GM18502 (cell line): ENCODE measurements around the gene DIP2C.
"Not testable (repeated sequence)": the region's sequence is repeated elsewhere in the genome, so short reads cannot be mapped to it uniquely, and the experiment has no call there.

Source experiments
- ATAC-seq: cut with Tn5 transposase; IDR thresholded peaks from one replicate; pipeline ENCODE4 v1.9.1; 2021; ENCODE audit warnings: mild to moderate bottlenecking; ENCODE audit not compliant: unreplicated experiment, poor library complexity

The DIP2C gene

GRCh38 chr10:283916-284356 is 405.5 kb downstream of the DIP2C start:
- ATAC-seq = peak; percentile 91

- no peak for ATAC-seq
These were observed 406.4 kb downstream of the DIP2C start for GRCh38 chr10:283140-283479.

- ATAC-seq = no peak
These were observed 407.0 kb downstream of the DIP2C start for GRCh38 chr10:282294-283139.

- no peak for ATAC-seq
These were observed 409.8 kb downstream of the DIP2C start for GRCh38 chr10:279655-280054.

GRCh38 chr10:279232-279631 is 410.2 kb downstream of the DIP2C start:
- ATAC-seq = no peak

GRCh38 chr10:278707-279106 is 410.8 kb downstream of the DIP2C start:
- no peak for ATAC-seq

GRCh38 chr10:277963-278362 is 411.5 kb downstream of the DIP2C start:
- no peak for ATAC-seq

GRCh38 chr10:275680-276079 is 413.8 kb downstream of the DIP2C start:
- no peak for ATAC-seq

- no peak for ATAC-seq
These were observed 414.6 kb downstream of the DIP2C start for GRCh38 chr10:274866-275265.

- no peak for ATAC-seq
These were observed 416.4 kb downstream of the DIP2C start for GRCh38 chr10:273088-273487.

- ATAC-seq = no peak
These were observed 417.7 kb downstream of the DIP2C start for GRCh38 chr10:271722-272121.

GRCh38 chr10:271201-271600 is 418.3 kb downstream of the DIP2C start:
- no peak for ATAC-seq

- no peak for ATAC-seq
These were observed 419.9 kb downstream of the DIP2C start for GRCh38 chr10:269440-270074.

- no peak for ATAC-seq
These were observed 421.8 kb downstream of the DIP2C start for GRCh38 chr10:267705-268104.

GRCh38 chr10:266974-267425 is 422.5 kb downstream of the DIP2C start:
- no peak for ATAC-seq

- not testable (repeated sequence) for ATAC-seq
These were observed 423.5 kb downstream of the DIP2C start for GRCh38 chr10:265816-266588.

- ATAC-seq = peak; percentile 68
These were observed 424.4 kb downstream of the DIP2C start for GRCh38 chr10:265074-265440.

- not testable (repeated sequence) for ATAC-seq
These were observed 425.1 kb downstream of the DIP2C start for GRCh38 chr10:264160-265073.

- ATAC-seq = no peak
These were observed 428.5 kb downstream of the DIP2C start for GRCh38 chr10:260819-261429.
